GM18511 (cell line): Measurements from ENCODE around the gene PIP5K1B.

ENCODE experiments used
- ATAC-seq: cut with Tn5 transposase; IDR thresholded peaks from one replicate; pipeline ENCODE4 v1.9.1; 2021; ENCODE audit warnings: mild to moderate bottlenecking, moderate library complexity; ENCODE audit not compliant: unreplicated experiment

The PIP5K1B gene

GRCh38 chr9:68732405-68733020, 27.5 kb downstream of the PIP5K1B start:
- ATAC-seq: no peak

- ATAC-seq: no peak
Observed at GRCh38 chr9:68733021-68733405, 28.0 kb downstream of the PIP5K1B start.

DNA sequence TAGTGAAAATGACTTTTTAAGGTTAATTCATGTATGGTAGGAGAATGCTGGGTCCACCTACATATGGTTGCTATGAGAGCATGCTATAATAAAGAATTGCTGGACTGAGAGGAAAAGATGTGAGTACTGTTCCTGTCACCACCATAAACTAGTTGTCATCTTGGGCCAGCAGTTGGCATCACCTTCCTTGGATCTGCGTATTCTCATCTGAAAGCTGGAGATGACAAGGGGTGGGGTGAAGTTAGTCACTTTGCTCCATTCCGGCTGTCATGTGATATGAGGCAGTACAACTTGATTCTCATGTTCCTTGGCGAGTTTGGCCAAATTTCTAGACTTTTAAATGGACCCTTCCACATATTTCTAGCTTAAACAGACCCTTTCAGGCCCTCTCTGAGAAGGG, 33.3 kb downstream of the PIP5K1B start:
- no peak for ATAC-seq

GRCh38 chr9:68739621-68740174, 34.7 kb downstream of the PIP5K1B start:
- no peak for ATAC-seq

DNA sequence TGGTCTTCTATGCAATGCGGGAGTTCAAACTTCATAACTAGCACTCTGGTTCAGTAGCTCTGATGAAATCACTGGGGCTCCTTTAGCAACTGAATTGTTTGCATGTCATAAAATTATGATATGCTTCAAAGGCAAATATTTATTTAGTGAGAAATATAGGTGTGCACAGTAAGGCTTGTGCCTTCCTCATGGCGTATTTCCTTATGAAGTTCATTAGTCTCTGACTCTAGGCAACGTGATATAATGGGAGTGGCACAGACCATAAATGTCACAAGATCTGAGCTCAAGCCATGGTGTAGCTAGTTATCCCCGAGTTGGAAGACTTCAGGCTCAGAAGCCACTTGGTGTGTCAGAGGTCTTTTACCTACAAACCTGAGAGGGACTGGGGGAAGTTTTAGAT, 35.5 kb downstream of the PIP5K1B start:
- no peak for ATAC-seq

DNA sequence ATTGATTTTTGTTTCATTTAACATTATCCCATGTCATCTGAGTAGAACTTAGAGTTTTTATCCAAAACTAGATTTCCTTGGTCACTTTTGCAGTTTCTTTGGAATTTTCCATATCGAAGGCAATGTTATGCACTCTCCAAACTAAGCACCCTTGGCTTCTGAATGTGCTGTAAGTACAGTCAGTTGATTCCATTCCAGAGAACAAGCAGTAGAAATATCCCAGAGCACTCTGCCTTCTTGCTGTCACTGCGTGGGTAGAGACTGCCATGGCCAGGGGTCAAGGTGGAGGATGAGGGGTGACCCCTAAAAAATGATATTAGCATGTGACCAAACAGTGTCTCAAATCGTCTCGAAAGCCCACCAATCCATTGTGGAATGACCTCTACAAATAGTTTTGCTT, 36.2 kb downstream of the PIP5K1B start:
- ATAC-seq: no peak

- no peak for ATAC-seq
Observed at GRCh38 chr9:68741704-68742332, 36.8 kb downstream of the PIP5K1B start.

DNA sequence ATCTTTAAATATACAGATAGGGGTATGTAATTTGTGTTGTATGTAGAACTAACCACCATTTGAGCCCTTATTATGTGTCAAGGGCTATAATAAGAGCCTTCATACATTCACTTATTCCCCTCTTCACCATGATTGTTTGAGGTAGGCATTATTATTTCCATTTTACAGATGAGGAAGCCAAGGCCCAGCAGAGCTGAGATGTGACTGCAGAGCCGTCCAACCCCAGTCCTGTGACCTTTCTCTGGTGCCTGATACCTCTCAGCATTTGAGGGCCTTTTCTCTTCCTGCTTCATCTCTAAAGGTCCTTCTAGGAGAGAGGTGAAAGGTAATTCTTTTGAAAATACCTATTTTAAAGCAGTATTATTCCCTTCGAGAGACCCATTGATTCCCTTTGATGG, 37.3 kb downstream of the PIP5K1B start:
- no peak for ATAC-seq

- no peak for ATAC-seq
Observed at GRCh38 chr9:68744426-68744825, 39.4 kb downstream of the PIP5K1B start.

- no peak for ATAC-seq
Observed at GRCh38 chr9:68746525-68746924, 41.5 kb downstream of the PIP5K1B start.

GRCh38 chr9:68747043-68747533, 42.0 kb downstream of the PIP5K1B start:
- ATAC-seq: no peak

DNA sequence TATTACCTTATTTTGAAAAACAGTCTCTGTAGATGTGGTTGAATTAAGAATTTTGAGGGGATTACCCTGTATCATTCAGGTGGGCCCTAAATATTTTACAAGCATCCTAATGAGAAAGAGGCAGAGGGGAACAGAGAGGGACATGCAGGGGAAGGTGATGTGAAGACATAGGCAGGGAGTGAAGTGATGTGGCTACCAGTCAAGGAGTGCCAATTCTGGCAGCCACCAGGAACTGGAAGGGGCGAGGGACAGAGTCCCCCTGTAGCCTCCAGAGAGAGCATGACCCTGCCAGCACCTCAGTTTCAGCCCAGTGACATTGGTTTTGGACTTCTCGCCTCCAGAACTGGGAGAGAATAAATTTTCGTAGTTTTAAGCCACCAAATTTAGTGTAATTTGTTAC, 44.1 kb downstream of the PIP5K1B start:
- no peak for ATAC-seq

GRCh38 chr9:68749579-68750159, 44.6 kb downstream of the PIP5K1B start:
- ATAC-seq: no peak

DNA sequence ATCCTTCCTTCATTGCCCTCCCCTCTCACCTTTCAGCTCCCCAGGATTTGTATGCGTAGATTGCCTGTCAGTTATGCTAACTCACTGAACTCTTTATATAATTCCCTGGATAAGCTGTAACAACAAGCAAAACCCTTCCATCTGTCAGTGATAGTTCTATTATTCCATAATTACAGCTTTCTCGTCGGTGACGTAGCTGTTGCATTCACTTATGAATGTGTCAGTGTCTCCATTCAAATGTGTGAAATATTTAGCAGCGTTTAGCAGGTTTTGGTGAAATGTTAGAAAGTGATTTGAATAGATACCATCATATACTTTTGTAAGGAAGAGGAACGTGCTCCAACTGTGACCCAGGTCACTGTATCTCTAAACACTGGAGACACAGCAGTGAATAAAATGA, 45.2 kb downstream of the PIP5K1B start:
- ATAC-seq: no peak

GRCh38 chr9:68750786-68751185, 45.7 kb downstream of the PIP5K1B start:
- ATAC-seq: no peak

DNA sequence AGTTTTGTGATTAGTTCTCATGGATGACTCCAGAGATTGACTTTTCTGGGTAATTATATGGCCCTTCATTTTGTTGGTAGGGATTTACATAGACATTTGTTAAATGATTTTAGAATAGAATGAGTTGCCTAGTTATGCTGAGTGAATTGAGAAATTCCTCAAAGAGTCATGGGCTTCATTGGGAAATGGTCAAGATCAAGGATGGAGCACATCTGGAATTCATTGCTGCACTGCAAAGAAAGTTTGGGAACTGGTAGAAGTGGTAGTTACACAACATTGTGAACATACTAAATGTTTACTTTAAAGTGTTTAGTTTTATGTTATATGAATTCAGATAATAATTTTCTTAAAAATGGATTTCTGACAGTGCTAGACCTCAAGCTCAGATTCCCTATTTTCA, 46.5 kb downstream of the PIP5K1B start:
- ATAC-seq: no peak

GRCh38 chr9:68755051-68755450, 50.0 kb downstream of the PIP5K1B start:
- no peak for ATAC-seq

GRCh38 chr9:68755752-68756151, 50.7 kb downstream of the PIP5K1B start:
- no peak for ATAC-seq

GRCh38 chr9:68759981-68760673, 55.1 kb downstream of the PIP5K1B start:
- no peak for ATAC-seq

- ATAC-seq: no peak
Observed at GRCh38 chr9:68760674-68761333, 55.8 kb downstream of the PIP5K1B start.

GRCh38 chr9:68762570-68762969, 57.5 kb downstream of the PIP5K1B start:
- ATAC-seq: peak; percentile 18
